Stimulated activated CD4-positive, alpha-beta T cell treated with anti-CD3 and anti-CD28 coated beads, Interleukin-12 subunit alpha, Interleukin-12 subunit beta, amount 100 ng/mL, for 24 hours (primary cell): Measurements from ENCODE around the gene RSPRY1.

Experiments
- DNase-seq, 2 experiments: peaks; one replicate each; pipeline ENCODE4 v3.0.0-alpha.2; 2020; ENCODE audit warnings: low read depth in 2 of 2

RSPRY1 gene

GRCh38 chr16:57185945-57186871 is at the start of gene RSPRY1, which contains the start of gene PSME3IP1:
TSS of gene RSPRY1 (plus strand) at chr16:57186329. CDS start at chr16:57204659, 18,330 bp downstream.
TSS of gene PSME3IP1 (minus strand) at chr16:57186039. CDS start at chr16:57173854, 12,185 bp downstream.
- peak; percentile 95 to 97 for DNase-seq

DNA sequence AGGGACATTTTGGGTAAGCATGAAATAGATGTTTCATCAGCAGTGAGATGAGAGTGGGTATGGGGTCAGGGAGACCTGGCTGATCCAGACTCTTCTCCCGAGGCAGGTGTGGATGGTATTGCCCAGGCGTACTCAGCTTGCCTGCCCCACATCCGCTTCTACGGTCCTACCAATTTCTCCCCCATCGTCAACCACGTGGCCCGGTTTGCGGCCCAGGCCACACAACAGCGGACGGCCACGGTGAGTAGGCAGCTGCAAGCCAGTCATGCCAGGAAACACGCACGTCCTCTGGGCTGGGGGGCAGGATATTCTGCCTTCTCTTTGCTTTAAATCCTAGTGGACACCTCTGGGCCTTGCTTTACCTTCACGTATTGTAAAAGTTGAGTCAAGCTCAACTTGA is 49.1 kb upstream of the RSPRY1 start:
- DNase-seq = no peak

- no peak for DNase-seq
Observed at GRCh38 chr16:57137566-57138273, 48.4 kb upstream of the RSPRY1 start.

DNA sequence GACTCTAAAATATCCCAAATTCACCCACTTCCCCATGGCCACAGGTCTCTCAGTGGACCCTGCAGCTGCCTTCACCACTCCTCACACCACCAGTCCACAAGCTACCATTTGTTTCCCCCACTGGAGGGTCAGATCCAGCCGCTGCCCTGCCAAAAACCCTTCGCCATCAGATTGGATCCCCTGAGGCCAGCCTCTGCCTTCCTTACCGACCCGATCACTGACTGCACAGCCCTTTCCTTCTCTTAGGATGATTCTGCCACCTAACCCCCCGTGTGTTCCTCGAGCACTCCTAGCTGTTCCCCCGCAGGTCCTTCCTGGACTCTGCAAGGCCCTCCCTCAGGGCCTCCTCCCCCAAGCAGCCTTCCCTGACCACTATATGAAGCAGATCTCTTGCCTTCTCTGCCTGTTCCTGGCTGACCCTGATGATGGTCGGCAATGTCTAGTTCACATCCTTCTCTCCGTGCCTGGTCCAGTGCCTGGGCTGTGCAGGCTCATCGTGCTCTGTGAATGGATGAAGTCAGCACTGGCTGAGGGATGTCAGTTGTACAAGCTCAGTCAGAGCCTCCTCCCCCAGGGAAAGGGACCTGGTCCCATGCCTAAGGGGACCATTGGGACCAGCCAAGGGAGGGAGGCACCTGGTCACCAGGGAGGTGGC is 47.7 kb upstream of the RSPRY1 start:
- no peak for DNase-seq

DNA sequence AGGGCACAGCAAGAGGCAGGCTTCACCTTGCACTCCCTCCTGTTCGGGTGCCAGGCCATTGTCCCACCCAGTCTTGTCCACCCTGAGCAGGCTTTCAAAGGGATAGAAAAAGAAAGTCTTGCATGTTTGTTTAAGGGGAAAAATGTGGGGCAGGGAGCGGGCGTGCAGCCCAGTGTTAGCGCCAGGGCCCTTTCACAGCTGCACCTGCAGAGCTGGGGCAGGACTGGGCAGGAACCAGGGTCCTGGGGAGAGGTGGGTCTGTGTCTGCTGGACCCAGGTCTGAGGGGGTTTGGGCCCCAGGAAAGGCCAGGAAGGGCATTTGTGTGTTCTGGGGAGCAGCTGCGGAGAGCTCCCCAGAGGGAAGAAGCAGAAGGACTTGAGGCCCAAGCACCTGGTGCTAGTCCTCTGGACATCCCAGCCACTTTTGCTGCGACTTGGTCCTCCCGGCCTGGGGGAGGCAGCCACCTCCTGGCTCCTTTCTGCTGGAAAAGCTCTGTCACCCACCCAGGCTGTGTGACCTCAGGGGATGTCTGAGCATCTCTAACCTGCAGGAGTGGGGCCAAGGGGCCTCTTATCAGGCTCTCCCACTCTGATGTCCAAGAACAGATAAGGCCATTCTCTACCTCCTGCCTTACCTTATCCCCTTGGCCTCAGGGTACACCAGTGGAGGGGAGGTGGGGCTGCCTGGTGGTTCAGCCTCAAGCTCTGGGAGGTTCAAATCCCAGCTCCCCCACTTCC is 45.0 kb upstream of the RSPRY1 start:
- DNase-seq = no peak

- no peak for DNase-seq
Observed at GRCh38 chr16:57141822-57142631, 44.1 kb upstream of the RSPRY1 start.

GRCh38 chr16:57143149-57143921 is 42.8 kb upstream of the RSPRY1 start:
- DNase-seq = no peak

- no peak for DNase-seq
Observed at GRCh38 chr16:57144027-57144426, 42.1 kb upstream of the RSPRY1 start.

GRCh38 chr16:57145046-57146021 is 40.8 kb upstream of the RSPRY1 start:
- DNase-seq = no peak

- no peak for DNase-seq
Observed at GRCh38 chr16:57146040-57146647, 40.0 kb upstream of the RSPRY1 start.

GRCh38 chr16:57146735-57147134 is 39.4 kb upstream of the RSPRY1 start:
- DNase-seq = no peak

DNA sequence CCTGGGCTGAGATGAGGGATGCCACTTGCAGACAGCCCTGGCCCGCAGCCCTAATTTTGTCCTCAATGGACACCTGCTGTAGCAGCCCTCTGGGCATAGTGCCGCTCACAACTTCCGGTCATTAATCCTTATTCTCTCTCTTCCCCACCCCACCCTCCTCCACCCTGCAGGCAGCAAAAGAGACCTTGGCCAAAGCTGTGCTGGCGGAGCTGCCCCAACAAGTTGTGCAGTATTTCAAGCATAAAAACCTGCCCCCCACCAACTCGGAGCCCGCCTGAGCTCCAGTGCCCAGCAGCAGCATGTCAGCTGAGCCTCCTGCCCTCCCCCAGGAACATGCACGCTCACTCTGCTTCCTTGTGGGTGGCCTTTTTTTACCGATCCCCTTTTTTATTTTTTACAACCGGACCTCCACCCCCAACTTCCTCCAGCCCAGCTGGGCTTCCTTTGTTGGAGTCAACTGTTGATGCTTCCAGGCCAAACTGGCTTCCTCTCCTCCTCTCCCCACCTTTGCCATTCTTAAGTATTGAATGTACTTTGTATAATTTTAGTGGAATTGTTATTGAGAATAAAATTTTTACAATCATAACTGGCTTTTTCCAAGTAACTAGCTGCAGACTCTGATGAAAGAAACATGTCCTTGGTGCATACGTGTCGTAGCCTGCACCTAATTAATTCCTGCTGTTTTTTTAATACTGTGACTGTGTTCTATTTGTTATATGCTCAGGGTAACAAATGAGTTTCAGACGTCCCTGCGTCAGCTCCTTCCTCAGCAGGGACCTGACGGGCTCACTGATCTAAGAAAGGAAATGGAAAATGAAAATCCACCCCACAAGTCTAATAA is 38.5 kb upstream of the RSPRY1 start:
- DNase-seq = no peak

- no peak for DNase-seq
Observed at GRCh38 chr16:57148481-57148880, 37.6 kb upstream of the RSPRY1 start.

GRCh38 chr16:57149391-57149790 is 36.7 kb upstream of the RSPRY1 start:
- DNase-seq = no peak

DNA sequence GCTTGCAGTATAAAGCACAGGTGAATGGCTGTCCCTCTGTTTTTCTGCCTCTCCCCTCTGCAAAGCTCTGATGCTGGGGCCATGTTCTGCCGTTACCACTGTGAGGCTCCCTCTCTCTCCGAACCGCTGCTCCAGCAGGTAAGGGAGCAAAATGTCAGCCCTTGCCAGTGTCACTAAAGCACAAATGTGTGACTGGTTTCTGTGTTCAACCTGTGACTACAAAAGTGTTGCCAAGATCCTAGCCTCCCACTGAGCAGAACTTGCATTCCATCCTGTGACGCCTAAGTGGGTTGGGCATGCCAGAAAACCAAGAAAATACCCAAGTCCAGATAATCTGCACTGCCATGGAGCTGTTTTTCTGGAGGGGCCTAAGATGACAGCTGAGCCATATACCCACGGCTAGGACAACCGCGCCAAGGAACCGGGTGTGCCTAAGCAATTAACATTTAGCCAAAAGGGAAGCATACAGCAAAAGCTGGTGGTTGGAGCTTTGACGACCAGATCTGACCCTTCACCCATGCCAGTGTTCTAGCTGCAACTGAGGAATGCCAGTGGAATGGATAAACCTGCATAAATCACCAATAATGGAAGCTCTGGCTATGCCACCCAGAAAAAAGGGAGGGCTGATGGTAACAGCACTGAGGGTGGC is 35.3 kb upstream of the RSPRY1 start:
- no peak for DNase-seq

DNA sequence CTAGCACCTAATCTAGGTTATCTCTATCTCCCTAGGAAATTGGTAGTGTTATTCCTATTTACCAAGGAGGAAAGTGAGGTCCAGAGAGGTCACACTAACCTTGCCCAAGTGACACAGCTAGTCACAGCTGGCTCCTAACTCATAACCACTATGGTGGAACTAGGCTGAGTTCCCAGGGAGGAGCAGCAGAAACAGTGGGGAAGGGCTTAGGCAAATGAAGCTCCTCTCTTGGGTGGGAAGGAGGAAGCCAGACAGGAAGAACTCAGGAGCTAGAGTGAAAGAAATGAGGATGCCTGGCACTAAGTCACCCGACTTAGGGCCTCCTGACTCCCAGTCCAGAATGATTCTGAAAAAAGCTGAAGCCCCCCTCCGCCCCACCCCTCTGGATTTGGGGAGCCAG is 34.8 kb upstream of the RSPRY1 start:
- no peak for DNase-seq
